Neutrophil (primary cell): ENCODE results near the gene DELE1.

Experiments used
- H3K27ac ChIP-seq: fragments of 200-600 bp; sonication (generic); 2 replicates; pipeline ENCODE4 v1.5.1; 2016; ENCODE audit warnings: mild to moderate bottlenecking, moderate library complexity
- H3K27me3 ChIP-seq: fragments of 200-600 bp; sonication (generic); 2 replicates; pipeline ENCODE4 v1.6.0; 2016; ENCODE audit warnings: mild to moderate bottlenecking
- H3K36me3 ChIP-seq: fragments of 200-600 bp; sonication (generic); 2 replicates; pipeline ENCODE4 v1.5.1; 2017
- H3K4me1 ChIP-seq, 2 experiments: fragments of 200-600 bp in 1 of 2; sonication (generic) in 1 of 2; 1 replicate in 1 of 2; 2 replicates in 1 of 2; pipeline versions ENCODE4 v1.5.1 to v1.6.1; 2013 to 2016; ENCODE audit warnings: low read depth in 1 of 2, low read length in 1 of 2, mild to moderate bottlenecking in 1 of 2, moderate library complexity in 1 of 2; ENCODE audit not compliant: control insufficient read depth in 1 of 2, insufficient read depth in 1 of 2
- H3K4me3 ChIP-seq, 2 experiments: fragments of 200-600 bp in 1 of 2; sonication (generic) in 1 of 2; 1 replicate in 1 of 2; 2 replicates in 1 of 2; pipeline ENCODE4 v1.5.1; 2013 to 2016; ENCODE audit warnings: low read depth in 1 of 2, low read length in 1 of 2, mild to moderate bottlenecking in 1 of 2, moderate library complexity in 1 of 2
- H3K9me3 ChIP-seq: fragments of 200-600 bp; sonication (generic); 2 replicates; pipeline ENCODE4 v1.5.1; 2016
- CTCF ChIP-seq: fragments of 200-600 bp; sonication (generic); IDR thresholded peaks from 2 replicates; pipeline ENCODE4 v1.5.1; 2016; ENCODE audit warnings: antibody characterized with exemption

The DELE1 gene

GRCh38 chr5:141973871-141974595 is 50.4 kb downstream of the DELE1 start:
- Histone ChIP-seq H3K9me3 (no peaks in the 10 kb centered on the region), H3K36me3 (peaks cover 45% of the 10 kb centered on the region), H3K4me3 (no peak overlapping the region), H3K27me3 (no peaks in the 10 kb centered on the region), H3K4me1 (peaks cover 17 to 18% of the 10 kb centered on the region in 2 experiments), H3K27ac (no peak overlapping the region)
- TF ChIP-seq CTCF, result no peak

- Histone ChIP-seq H3K36me3 (peaks cover 66% of the 10 kb centered on the region), H3K4me3 (no peak overlapping the region), H3K4me1 (no peaks in the 10 kb centered on the region), H3K9me3 (no peaks in the 10 kb centered on the region), H3K27me3 (no peaks in the 10 kb centered on the region), H3K27ac (no peak overlapping the region)
- no peak for TF ChIP-seq CTCF
Measured at GRCh38 chr5:141976176-141976575, 52.5 kb downstream of the DELE1 start.

- Histone ChIP-seq H3K4me1 (no peaks in the 10 kb centered on the region), H3K36me3 (peaks cover 79% of the 10 kb centered on the region), H3K27ac (no peak overlapping the region), H3K27me3 (no peaks in the 10 kb centered on the region), H3K9me3 (no peaks in the 10 kb centered on the region), H3K4me3 (no peak overlapping the region)
- no peak for TF ChIP-seq CTCF
Measured at GRCh38 chr5:141978389-141978788, 54.7 kb downstream of the DELE1 start.

- H3K4me3 ChIP-seq, result no peak overlapping the region
- no peak overlapping the region for H3K27ac ChIP-seq
- H3K36me3 ChIP-seq, result peaks cover 89% of the 10 kb centered on the region
- no peaks in the 10 kb centered on the region for H3K9me3 ChIP-seq
- no peak for TF ChIP-seq CTCF
- peaks cover 5 to 7% of the 10 kb centered on the region in 2 experiments for H3K4me1 ChIP-seq
- H3K27me3 ChIP-seq, result no peaks in the 10 kb centered on the region
Measured at GRCh38 chr5:141982626-141983025, 59.0 kb downstream of the DELE1 start.

GRCh38 chr5:141986072-141986471 is 62.4 kb downstream of the DELE1 start:
- peak overlapping the region; percentile 38 for H3K27ac ChIP-seq
- H3K36me3 ChIP-seq, result peaks cover 72% of the 10 kb centered on the region
- no peak for TF ChIP-seq CTCF
- no peaks in the 10 kb centered on the region for H3K27me3 ChIP-seq
- no peak overlapping the region for H3K4me3 ChIP-seq
- no peaks in the 10 kb centered on the region for H3K9me3 ChIP-seq
- peaks cover 5 to 7% of the 10 kb centered on the region in 2 experiments for H3K4me1 ChIP-seq
